Prostate gland (tissue), 2 donors: Measurements from ENCODE around the gene DHX35. TPM values are rescaled to one million over a fixed set of nuclear protein-coding genes. Genes with fewer than 3 reads are reported as not detected.

Experiments used
- DNase-seq: peaks from one replicate; pipeline ENCODE4 v3.0.0-alpha.2; 2019; ENCODE audit warnings: low spot score
- H3K27ac ChIP-seq, 2 donors: fragments of 200-600 bp; sonication (generic); 2 replicates each; pipeline ENCODE4 v1.5.1; 2017 to 2019
- H3K27me3 ChIP-seq: fragments of 200-600 bp; sonication (generic); replicated peaks from 2 replicates; pipeline ENCODE4 v1.5.1; 2019; ENCODE audit not compliant: insufficient read depth
- H3K36me3 ChIP-seq, 2 donors: fragments of 200-600 bp; sonication (generic); 1 replicate in 1 of 2; 2 replicates in 1 of 2; pipeline versions ENCODE4 v1.5.1 to v1.8.1; 2017 to 2019
- H3K4me1 ChIP-seq: fragments of 200-600 bp; sonication (generic); replicated peaks from 2 replicates; pipeline ENCODE4 v1.5.1; 2019
- H3K4me3 ChIP-seq, 2 donors: fragments of 200-600 bp; sonication (generic); 2 replicates each; pipeline ENCODE4 v1.5.1; 2017 to 2019
- H3K9me3 ChIP-seq: fragments of 200-600 bp; sonication (generic); 2 replicates; pipeline ENCODE4 v1.5.1; 2017
- CTCF ChIP-seq, 4 experiments: fragments of 200-600 bp in 2 of 4; fragments of 450-650 bp in 2 of 4; sonication (generic) in 2 of 4; IDR thresholded peaks; 1 replicate in 3 of 4; 2 replicates in 1 of 4; pipeline ENCODE4 v1.5.1; 2016 to 2019; ENCODE audit warnings: antibody characterized with exemption in 4 of 4, mild to moderate bottlenecking in 2 of 4, moderate library complexity in 2 of 4
- POLR2A ChIP-seq: fragments of 450-650 bp; IDR thresholded peaks from one replicate; pipeline ENCODE4 v1.6.1; 2016; ENCODE audit warnings: antibody characterized with exemption, mild to moderate bottlenecking
- POLR2AphosphoS5 ChIP-seq: sonication (generic); formaldehyde crosslinking; IDR thresholded peaks from one replicate; pipeline ENCODE4 v1.6.1; 2017; ENCODE audit warnings: antibody characterized with exemption
- WGBS: methylation state at CpG from one replicate; pipeline ENCODE4 v1.1.5; 2018; 5-methylcytosine and 5-hydroxymethylcytosine counted together
- intact Hi-C: fragments of 100-400 bp; cut with DNase I; formaldehyde crosslinking; loops from one replicate; pipeline ENCODE4 v1.14.2; 2022
- total RNA-seq, 2 donors: library from RNA; depleted of rRNA; stranded (reverse); fragments of >200 nt; gene quantifications; one replicate each; pipeline ENCODE4 v1.1.0, GENCODE V29; 2016

Gene DHX35
- total RNA-seq, 2 donors from 2014 or later: 12.8 to 15.6 TPM

GRCh38 chr20:39019805-39020325 lies 57.7 kb downstream of the DHX35 start:
- TF ChIP-seq CTCF (IDR thresholded peaks at IDR 0.05) (no peak), POLR2A (no peak)
- no peak overlapping the region for H3K4me3 ChIP-seq
- H3K36me3 ChIP-seq: no peaks in the 10 kb centered on the region
- DNase-seq: no peak
- intact Hi-C loops: no loop called here
- no peak overlapping the region for H3K27ac ChIP-seq
- H3K27me3 ChIP-seq: no peaks in the 10 kb centered on the region
- no peaks in the 10 kb centered on the region for H3K4me1 ChIP-seq
- no peaks in the 10 kb centered on the region for H3K9me3 ChIP-seq

GRCh38 chr20:39021748-39022147 lies 59.6 kb downstream of the DHX35 start:
- no peak for TF ChIP-seq POLR2A
- TF ChIP-seq POLR2AphosphoS5: no peak
- no peak for TF ChIP-seq CTCF (IDR thresholded peaks at IDR 0.05)
- no peak for DNase-seq

GRCh38 chr20:39025883-39026282 lies 63.7 kb downstream of the DHX35 start:
- Histone ChIP-seq H3K9me3 (no peaks in the 10 kb centered on the region), H3K27ac (no peak overlapping the region), H3K4me3 (no peak overlapping the region), H3K4me1 (no peaks in the 10 kb centered on the region), H3K27me3 (no peaks in the 10 kb centered on the region), H3K36me3 (no peaks in the 10 kb centered on the region)
- intact Hi-C loops: no loop called here
- 97% methylated on average over 9 of the region's 9 CpGs for WGBS
- TF ChIP-seq POLR2AphosphoS5: no peak
- no peak for TF ChIP-seq POLR2A
- TF ChIP-seq CTCF (IDR thresholded peaks at IDR 0.05): no peak
- no peak for DNase-seq

More at GRCh38 chr20:39021748-39022147, 59.6 kb downstream of the DHX35 start:
- Histone ChIP-seq H3K4me3 (no peak overlapping the region), H3K27ac (no peak overlapping the region), H3K9me3 (no peaks in the 10 kb centered on the region), H3K4me1 (no peaks in the 10 kb centered on the region), H3K36me3 (no peaks in the 10 kb centered on the region), H3K27me3 (no peaks in the 10 kb centered on the region)
- intact Hi-C loops: no loop called here
- WGBS: 96% methylated on average over 5 of the region's 5 CpGs

GRCh38 chr20:39029364-39029763 lies 67.2 kb downstream of the DHX35 start:
- no peaks in the 10 kb centered on the region for H3K27me3 ChIP-seq

More at GRCh38 chr20:39029364-39029763, 67.2 kb downstream of the DHX35 start:
- H3K27ac ChIP-seq: no peak overlapping the region
- H3K4me1 ChIP-seq: no peaks in the 10 kb centered on the region
- H3K36me3 ChIP-seq: no peaks in the 10 kb centered on the region
- H3K4me3 ChIP-seq: no peak overlapping the region
- no peak for DNase-seq
- TF ChIP-seq POLR2AphosphoS5 (no peak), POLR2A (no peak), CTCF (IDR thresholded peaks at IDR 0.05) (no peak)
- H3K9me3 ChIP-seq: no peaks in the 10 kb centered on the region
- WGBS: 32% methylated on average over 5 of the region's 5 CpGs
- intact Hi-C loops: no loop called here
